Stimulated activated CD8-positive, alpha-beta memory T cell treated with anti-CD3 and anti-CD28 coated beads, Interleukin-4, amount 100 ng/mL, for 4 hours (primary cell): ENCODE results near the gene EXOC2.

Experiments used
- DNase-seq, 2 donors: peaks; one replicate each; pipeline ENCODE4 v3.0.0-alpha.2; 2020; ENCODE audit warnings: low read depth in 2 of 2, low spot score in 1 of 2

Gene EXOC2

DNA sequence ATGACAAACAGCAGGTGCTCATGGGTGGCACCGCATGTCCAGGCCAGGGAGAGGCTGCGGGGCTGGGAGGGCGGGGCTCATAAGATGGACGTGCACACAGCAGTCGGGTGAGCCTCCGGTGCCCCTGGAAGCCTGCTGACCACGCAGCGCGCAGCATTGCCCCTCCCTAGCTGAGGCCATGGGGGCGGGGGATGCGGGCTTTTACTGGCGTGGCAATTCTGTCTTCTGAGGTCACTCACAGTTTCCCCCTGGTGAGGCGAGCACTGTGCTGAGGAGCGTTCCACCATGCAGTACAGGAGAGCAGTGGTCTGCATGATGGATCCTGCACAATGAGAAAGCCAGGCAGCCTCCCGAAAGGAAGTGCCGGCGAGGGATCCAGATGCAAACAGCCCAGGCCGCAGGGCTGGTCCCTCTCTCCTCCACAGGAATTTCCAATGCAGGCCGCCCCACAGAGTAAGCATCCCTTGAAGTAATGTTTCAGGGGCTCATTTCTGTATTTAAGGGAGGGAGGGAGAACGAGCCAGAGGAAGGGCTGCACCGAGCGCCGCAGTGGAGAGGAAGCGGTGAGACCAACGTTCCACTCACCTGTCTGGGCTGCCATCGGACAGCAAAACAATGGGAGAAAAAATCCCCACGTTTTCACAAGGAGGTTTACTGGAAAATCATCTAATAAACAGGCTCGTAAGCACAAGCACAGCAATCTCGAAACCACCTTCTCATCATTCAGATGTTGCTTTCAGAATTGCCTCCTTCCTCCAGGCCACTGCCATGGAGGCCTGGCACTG, 245.4 kb downstream of the EXOC2 start:
- peak in 1 of 2 donors; percentile 24 for DNase-seq

DNA sequence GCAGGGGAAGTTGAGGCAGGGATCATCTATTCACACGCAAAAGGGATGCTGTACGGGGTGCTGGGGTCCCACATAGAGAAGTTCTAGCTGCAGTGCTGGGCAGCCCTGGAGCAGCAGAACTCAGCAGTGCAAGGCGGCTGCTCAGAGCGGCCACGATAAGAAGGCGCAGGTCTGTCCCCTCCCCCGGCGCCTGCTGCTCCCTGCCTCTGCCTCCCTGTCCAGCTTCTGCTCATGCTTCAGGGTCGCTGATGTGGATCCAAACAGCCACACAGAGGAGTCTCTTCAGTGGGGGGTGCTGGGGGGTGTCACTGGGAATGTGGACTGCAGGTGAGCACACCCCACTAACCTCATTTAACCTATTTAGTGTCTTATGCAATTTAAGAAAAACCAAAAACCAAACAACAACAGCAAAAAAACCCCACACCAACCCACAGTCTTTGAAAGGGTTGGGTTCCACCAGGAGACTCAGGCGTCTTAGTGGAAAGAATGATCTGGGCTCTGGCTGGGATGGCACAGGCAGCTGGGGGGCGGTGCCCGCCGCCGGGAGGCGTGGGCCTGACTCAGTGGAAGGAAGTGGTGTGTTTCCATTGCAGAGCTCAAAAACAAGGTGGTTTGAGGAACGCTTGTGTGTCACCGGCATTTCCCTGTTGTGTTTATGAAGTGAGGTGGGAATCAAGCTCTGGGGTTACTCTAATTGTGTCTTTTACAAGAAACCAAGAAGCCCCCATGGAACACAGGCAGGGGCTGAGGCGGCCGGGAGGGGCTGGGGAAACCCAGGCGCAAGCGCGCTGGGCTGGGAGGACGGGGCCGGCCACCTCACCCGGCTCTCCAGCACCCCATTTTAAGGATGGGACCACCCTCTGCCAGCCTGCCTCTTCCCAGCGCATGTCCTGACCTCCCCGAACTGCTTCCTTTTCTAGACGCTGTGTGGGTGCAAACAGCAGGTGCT, 246.2 kb downstream of the EXOC2 start:
- peak; percentile 76 to 91 for DNase-seq

DNA sequence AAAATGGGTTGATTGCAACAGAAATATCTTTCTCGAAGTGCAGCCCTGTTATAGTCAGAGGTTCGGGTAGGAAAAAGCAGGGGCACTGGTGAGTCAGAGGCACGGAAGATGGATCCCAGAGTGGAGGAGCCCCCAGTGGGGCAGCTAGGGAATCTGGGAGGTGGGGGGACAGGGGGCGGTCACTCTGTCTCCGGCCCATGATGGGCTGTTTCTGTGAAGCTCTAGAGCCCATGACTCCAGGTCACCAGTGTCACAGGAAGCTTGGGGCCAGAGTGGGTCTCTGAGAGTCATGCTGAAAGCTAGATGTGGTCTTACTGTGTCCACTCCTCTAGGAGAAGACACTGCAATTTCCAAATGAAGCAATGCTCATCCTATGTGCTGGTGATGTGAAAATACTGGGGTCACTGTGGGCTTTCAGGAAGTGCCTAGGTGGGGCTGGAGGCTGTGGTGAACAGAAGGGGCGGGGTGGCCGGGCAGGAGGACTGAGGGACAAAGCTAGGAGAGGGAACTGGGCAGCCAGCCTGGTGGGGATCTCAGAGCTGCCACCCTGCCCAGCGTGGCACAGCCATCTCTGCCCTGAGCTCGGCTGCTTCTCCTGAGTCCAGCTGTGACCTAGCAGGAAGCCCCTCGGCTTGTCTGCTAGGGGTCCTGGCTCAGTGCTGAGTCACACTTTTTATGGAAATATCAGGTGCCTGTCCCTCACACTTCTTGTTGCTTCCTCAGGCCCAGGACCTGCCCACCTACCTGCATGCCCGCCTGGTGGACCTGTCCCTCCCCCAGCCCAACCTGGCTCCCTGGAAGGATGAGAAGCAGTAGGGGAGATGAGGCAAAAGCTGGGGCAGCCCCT, 247.1 kb downstream of the EXOC2 start:
- DNase-seq, result no peak

DNA sequence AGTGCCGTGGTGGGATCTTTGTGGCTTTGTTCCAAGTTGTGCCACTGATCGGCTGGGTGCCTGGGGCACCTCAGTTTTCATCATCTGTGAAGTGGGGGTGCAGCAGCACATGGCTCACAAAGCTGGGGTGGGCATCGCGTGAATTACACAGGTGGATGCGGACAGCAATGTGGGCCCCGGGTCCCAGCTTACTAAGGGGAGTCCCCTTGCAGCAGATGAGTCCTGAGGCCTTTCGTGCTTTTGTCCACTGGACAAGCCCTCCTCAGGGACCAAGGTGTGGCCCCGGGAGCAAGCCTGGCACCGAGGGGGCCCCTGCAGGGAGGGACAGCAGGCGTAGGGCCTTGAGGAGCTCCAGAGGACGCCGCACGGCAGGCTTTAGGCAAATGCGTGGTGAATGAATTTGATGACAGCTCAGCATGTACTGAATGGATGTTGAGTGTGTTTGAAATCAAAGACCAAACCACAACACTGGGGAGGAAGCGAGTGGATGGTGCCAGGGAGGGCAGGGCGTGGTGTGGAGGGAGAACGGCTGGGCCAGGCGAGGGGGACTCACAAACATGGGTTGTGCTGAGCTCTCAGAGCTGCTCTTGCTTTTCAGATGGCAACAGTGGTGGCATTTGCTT, 248.2 kb downstream of the EXOC2 start:
- DNase-seq, result no peak

DNA sequence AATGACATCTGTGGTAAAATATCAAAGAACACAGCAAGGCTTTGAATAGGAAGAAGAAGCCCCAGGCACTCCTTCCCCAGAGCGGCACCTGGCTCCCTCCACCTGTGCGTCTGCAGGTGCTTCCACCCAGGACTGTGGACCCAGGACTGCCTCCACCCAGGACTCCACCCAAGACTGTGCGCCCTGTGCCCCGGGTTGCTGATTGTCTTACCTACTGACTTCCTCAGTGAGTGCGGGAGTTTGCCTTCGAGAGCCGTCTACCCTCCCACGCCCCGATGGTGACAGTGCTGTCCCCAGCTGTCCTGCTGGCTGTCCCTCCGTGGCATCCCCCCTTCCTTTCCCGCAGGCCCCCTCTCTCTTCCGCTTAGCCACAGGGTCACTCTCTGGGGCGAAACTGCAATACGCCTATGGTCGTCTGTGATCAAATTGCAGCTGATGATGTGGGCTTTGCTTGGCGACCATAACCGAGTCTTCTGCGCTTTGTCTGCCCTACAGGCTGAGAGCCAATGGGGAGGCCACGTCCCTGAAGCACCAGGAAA, 249.2 kb downstream of the EXOC2 start:
- DNase-seq, result no peak

DNA sequence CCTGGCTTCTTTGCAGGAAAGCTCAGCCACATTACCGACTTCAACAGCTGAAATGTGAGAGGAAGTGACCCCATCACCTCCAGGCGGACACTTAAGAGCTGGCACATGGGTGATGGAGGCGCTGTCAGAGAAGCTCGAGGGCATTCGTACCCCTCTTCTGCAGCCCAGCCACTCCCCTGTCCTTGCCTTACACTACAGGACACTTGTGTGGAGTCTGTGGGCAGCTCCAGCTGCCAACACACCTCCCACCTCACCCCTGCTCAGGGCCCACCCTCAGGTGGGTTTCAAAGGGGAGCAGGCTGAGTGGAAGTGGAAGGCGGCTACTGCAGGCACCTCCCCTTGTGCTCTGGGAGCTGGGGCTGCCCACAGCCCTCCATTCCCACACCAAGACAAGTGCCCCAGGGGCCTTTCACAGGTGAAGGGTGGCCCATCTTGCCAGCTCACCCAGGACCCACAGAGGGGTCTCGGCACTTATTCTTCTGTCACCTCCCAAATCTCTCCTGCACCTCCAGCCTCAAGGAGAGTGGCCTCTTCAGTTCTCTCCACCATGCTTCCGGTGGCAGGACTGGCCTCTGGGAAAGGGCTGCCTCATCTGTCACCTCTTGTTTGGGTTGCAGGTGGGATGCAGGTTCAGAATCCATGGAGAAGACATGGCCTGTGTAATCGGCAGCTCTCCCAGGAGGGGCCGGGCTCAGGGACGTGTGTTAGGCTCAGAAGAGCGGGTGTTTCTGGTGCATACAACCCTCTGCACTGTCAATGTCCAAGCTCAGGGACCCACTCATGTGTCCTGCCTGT, 251.6 kb downstream of the EXOC2 start:
- no peak for DNase-seq

DNA sequence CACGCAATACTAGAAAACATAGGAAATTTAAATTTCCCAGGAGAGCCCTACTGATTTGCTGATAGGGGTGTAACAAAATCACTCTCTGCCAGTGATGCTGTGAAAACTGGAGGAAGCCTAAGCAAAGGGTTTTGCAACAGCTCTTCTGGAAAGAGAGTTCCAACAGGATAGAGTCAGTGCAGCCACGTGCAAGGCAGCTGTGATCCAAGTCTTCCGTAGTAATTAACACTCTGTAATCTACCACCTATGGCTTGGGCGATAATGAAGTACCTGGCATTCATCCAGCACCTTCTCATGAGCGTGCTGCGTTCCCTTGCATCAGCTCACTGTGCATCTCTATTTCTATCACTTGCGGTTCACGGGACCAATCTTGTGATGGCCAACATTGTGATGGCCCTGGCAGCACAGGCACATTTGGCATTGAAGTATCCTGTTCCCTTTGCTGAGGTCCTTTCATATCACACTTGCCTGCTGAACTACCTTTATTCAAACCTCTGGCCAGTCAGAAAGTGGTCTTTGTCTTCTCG, 253.2 kb downstream of the EXOC2 start:
- no peak for DNase-seq

DNA sequence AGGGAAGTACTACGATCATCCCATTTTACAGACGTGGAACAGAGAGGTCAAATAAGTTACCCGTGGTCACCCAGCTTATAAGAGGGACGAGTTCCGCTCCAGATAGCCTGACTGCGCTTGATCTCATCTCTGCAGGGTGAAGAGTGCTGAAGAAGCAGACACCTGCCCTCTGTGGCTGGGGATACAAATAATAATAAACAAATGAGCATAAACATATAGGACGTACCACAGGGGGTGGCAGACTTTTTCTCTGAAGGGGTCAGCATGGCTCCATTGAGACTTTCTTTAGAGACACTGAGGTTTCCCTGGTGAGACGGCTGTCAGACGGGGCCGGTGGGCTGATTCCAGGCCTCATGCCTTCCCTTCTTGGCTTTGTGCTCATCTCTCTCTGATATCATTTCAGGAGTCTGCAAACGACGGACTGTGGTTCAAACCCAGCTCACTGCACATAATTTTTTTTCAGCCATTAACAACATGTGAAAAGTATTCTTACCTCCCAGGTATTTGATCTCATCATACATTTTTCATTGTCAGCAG, 254.2 kb downstream of the EXOC2 start:
- no peak for DNase-seq

DNA sequence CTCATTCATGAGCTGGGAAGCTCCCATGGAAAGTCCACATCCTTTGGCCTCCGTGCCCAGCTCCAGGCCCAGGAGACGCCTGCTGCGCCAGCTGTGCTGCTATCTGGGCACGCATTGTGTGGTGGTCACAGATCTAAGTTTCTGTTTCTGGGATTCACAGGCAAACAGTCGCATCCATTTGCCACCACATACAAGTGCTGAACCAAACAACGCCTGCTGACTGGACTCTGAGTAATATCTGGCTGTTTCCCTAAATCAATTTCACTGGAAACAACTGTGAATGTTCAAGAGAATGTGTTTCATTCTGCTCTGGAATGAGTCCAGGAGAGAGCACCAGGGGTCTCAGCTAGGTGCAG, 255.9 kb downstream of the EXOC2 start:
- DNase-seq, result no peak

DNA sequence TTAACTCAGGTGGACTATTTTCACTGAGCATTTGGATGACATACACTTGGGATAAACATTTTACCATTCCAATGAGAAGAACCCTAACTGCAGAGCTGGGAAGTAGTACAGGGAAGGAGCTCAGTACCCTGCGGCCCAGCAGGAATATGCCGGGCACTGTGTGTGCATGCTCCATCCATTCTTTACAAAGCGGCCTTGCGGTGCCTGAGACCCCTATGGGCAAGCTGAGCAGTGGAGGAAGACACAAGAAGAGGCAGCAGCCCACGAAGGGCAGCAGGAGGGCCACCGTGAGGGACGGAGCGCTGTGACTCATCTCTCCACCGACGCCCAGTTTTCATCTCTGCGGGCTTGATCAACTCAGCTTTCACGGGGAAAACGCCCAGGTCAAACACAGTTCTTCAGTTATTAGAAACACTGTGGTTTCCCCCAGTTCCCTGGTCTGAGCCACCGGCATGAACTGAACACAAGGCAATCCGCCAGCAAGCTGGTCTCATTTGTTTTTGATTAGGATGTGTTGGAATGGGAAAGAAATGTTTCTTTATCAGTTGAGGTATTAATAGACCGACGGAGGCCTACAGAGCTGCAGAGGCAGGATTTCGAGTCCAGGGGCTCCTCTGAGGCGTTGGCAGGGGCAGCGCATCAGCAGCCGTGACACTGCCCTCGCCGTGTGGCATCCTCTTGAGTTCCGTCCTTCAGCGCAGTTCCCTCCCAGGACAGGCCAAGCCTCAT, 256.5 kb downstream of the EXOC2 start:
- DNase-seq, result no peak

DNA sequence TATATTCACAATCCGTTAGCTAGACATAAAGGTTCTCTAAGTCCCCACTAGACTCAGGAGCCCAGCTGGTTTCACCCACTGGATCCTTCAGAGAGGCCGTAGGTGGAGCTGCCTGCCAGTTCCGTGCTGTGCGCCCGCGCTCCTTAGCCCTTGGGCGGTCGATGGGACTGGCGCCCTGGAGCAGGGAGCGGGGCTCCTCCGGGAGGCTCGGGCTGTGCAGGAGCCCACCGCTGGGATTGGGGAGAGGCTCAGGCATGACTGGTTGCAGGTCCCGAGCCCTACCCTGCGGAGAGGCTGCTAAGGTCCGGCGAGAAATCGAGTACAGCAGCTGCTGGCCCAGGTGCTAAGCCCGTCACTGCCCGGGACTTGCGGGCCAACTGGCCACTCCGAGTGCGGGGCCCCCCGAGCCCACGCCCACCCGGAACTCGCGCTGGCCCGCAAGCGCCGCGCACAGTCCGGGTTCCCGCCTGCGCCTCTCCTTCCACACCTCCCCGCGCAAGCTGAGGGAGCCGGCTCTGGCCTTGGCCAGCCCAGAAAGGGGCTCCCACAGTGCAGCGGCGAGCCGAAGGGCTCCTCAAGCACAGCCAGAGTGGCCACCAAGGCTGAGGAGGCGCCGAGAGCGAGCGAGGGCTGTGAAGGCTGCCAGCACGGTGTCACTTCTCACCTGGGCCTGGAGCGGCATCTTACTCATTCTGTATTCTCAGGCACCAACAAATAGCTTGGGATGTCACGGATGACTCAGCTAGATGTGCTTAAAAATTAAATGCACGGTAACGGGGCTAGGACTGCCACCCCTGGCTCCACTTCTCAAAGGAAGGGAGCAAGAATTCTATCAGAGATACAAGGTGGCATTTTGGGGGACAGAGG, 257.3 kb downstream of the EXOC2 start:
- no peak for DNase-seq
